Effector memory CD8-positive, alpha-beta T cell (primary cell): ENCODE data around the gene VTI1A.

Source experiments
- ATAC-seq: fragments of 150-1000 bp; cut with Tn5 transposase; replicated peaks from 2 replicates; pipeline ENCODE4 v1.10.0; 2021; ENCODE audit warnings: mild to moderate bottlenecking, moderate library complexity
- DNase-seq, 3 experiments: peaks; one replicate each; pipeline ENCODE4 v3.0.0; 2021
- H3K27ac Mint-ChIP-seq, 2 donors: one replicate each; pipeline ENCODE4 v1.8.0; 2022; ENCODE audit warnings: mild to moderate bottlenecking in 2 of 2, mixed read lengths in 2 of 2, moderate library complexity in 2 of 2
- H3K27me3 Mint-ChIP-seq, 2 donors: one replicate each; pipeline ENCODE4 v1.8.0; 2022; ENCODE audit warnings: mixed read lengths in 2 of 2
- H3K36me3 Mint-ChIP-seq: one replicate; pipeline ENCODE4 v1.8.0; 2022; ENCODE audit warnings: mild to moderate bottlenecking, moderate library complexity, mixed read lengths; ENCODE audit not compliant: insufficient read depth
- H3K4me1 Mint-ChIP-seq, 2 donors: one replicate each; pipeline ENCODE4 v1.8.0; 2022; ENCODE audit warnings: low read depth in 2 of 2, mixed read lengths in 2 of 2
- H3K4me3 Mint-ChIP-seq, 2 donors: one replicate each; pipeline ENCODE4 v1.8.0; 2022; ENCODE audit warnings: mild to moderate bottlenecking in 2 of 2, mixed read lengths in 2 of 2, moderate library complexity in 2 of 2
- H3K9me3 Mint-ChIP-seq, 2 donors: one replicate each; pipeline ENCODE4 v1.8.0; 2022; ENCODE audit warnings: mixed read lengths in 2 of 2

Gene VTI1A

GRCh38 chr10:112839928-112840654 lies 393.1 kb downstream of the VTI1A start:
- peaks cover 6% of the 10 kb centered on the region for H3K36me3 Mint-ChIP-seq
- no peak overlapping the region for H3K27ac Mint-ChIP-seq
- H3K4me1 Mint-ChIP-seq = peaks cover 0 to 2% of the 10 kb centered on the region in 2 donors
- no peaks in the 10 kb centered on the region for H3K27me3 Mint-ChIP-seq
- no peak for ATAC-seq
- DNase-seq = no peak
- H3K4me3 Mint-ChIP-seq = no peak overlapping the region
- H3K9me3 Mint-ChIP-seq = peaks cover 0 to 4% of the 10 kb centered on the region in 2 donors

GRCh38 chr10:112841549-112841948 lies 394.5 kb downstream of the VTI1A start:
- H3K4me3 Mint-ChIP-seq = no peak overlapping the region
- DNase-seq = no peak
- no peaks in the 10 kb centered on the region for H3K27me3 Mint-ChIP-seq
- no peak overlapping the region for H3K27ac Mint-ChIP-seq
- peaks cover 0 to 5% of the 10 kb centered on the region in 2 donors for H3K9me3 Mint-ChIP-seq
- no peak for ATAC-seq
- H3K36me3 Mint-ChIP-seq = peaks cover 9% of the 10 kb centered on the region
- peaks cover 0 to 2% of the 10 kb centered on the region in 2 donors for H3K4me1 Mint-ChIP-seq

- Mint-ChIP-seq H3K4me1 (peaks cover 0 to 2% of the 10 kb centered on the region in 2 donors), H3K27ac (no peak overlapping the region), H3K27me3 (no peaks in the 10 kb centered on the region), H3K36me3 (peaks cover 6% of the 10 kb centered on the region), H3K4me3 (no peak overlapping the region), H3K9me3 (peaks cover 10 to 12% of the 10 kb centered on the region in 2 donors)
- no peak for ATAC-seq
- DNase-seq = no peak
These were observed 395.9 kb downstream of the VTI1A start for GRCh38 chr10:112842832-112843360.

- Mint-ChIP-seq H3K9me3 (peaks cover 15 to 16% of the 10 kb centered on the region in 2 donors), H3K4me3 (no peak overlapping the region), H3K27me3 (no peaks in the 10 kb centered on the region), H3K27ac (no peak overlapping the region), H3K4me1 (peaks cover 0 to 2% of the 10 kb centered on the region in 2 donors), H3K36me3 (peaks cover 6% of the 10 kb centered on the region)
- ATAC-seq (no peak), DNase-seq (no peak)
These were observed 396.6 kb downstream of the VTI1A start for GRCh38 chr10:112843623-112844022.

- H3K27ac Mint-ChIP-seq = no peak overlapping the region
- no peak overlapping the region for H3K4me3 Mint-ChIP-seq
- peaks cover 0 to 2% of the 10 kb centered on the region in 2 donors for H3K4me1 Mint-ChIP-seq
- ATAC-seq = no peak
- no peak for DNase-seq
- no peaks in the 10 kb centered on the region for H3K27me3 Mint-ChIP-seq
- peaks cover 5% of the 10 kb centered on the region for H3K36me3 Mint-ChIP-seq
- peaks cover 15 to 16% of the 10 kb centered on the region in 2 donors for H3K9me3 Mint-ChIP-seq
These were observed 397.9 kb downstream of the VTI1A start for GRCh38 chr10:112844681-112845544.

GRCh38 chr10:112847778-112848177 lies 400.8 kb downstream of the VTI1A start:
- Mint-ChIP-seq H3K27me3 (no peaks in the 10 kb centered on the region), H3K4me3 (no peak overlapping the region), H3K36me3 (peaks cover 7% of the 10 kb centered on the region), H3K4me1 (peaks cover 0 to 2% of the 10 kb centered on the region in 2 donors), H3K9me3 (peaks cover 12 to 15% of the 10 kb centered on the region in 2 donors), H3K27ac (no peak overlapping the region)
- DNase-seq (no peak), ATAC-seq (no peak)

- DNase-seq = no peak
- peaks cover 7% of the 10 kb centered on the region for H3K36me3 Mint-ChIP-seq
These were observed 401.2 kb downstream of the VTI1A start for GRCh38 chr10:112848228-112848627.

GRCh38 chr10:112848868-112849430 lies 401.9 kb downstream of the VTI1A start:
- DNase-seq (no peak), ATAC-seq (no peak)
- Mint-ChIP-seq H3K27me3 (no peaks in the 10 kb centered on the region), H3K36me3 (peaks cover 7% of the 10 kb centered on the region), H3K4me1 (no peaks in the 10 kb centered on the region), H3K9me3 (peaks cover 12 to 15% of the 10 kb centered on the region in 2 donors), H3K4me3 (no peak overlapping the region), H3K27ac (no peak overlapping the region)

More at GRCh38 chr10:112848228-112848627, 401.2 kb downstream of the VTI1A start:
- Mint-ChIP-seq H3K9me3 (peaks cover 12 to 15% of the 10 kb centered on the region in 2 donors), H3K4me3 (no peak overlapping the region), H3K27ac (no peak overlapping the region), H3K27me3 (no peaks in the 10 kb centered on the region), H3K4me1 (no peaks in the 10 kb centered on the region)
- no peak for ATAC-seq

GRCh38 chr10:112849546-112849945 lies 402.5 kb downstream of the VTI1A start:
- Mint-ChIP-seq H3K27me3 (no peaks in the 10 kb centered on the region), H3K9me3 (peaks cover 12 to 15% of the 10 kb centered on the region in 2 donors), H3K36me3 (peaks cover 7% of the 10 kb centered on the region), H3K27ac (no peak overlapping the region), H3K4me1 (no peaks in the 10 kb centered on the region), H3K4me3 (no peak overlapping the region)
- ATAC-seq (no peak), DNase-seq (no peak)

- ATAC-seq = no peak
- Mint-ChIP-seq H3K27me3 (no peaks in the 10 kb centered on the region), H3K36me3 (peaks cover 7% of the 10 kb centered on the region), H3K27ac (no peak overlapping the region), H3K4me3 (no peak overlapping the region), H3K9me3 (peaks cover 11 to 15% of the 10 kb centered on the region in 2 donors), H3K4me1 (no peaks in the 10 kb centered on the region)
- DNase-seq = no peak
These were observed 404.2 kb downstream of the VTI1A start for GRCh38 chr10:112851181-112851580.

GRCh38 chr10:112851588-112852211 lies 404.7 kb downstream of the VTI1A start:
- H3K36me3 Mint-ChIP-seq = peaks cover 4% of the 10 kb centered on the region

GRCh38 chr10:112852306-112852705 lies 405.3 kb downstream of the VTI1A start:
- no peaks in the 10 kb centered on the region for H3K4me1 Mint-ChIP-seq
- H3K4me3 Mint-ChIP-seq = no peak overlapping the region
- no peak for ATAC-seq
- peaks cover 9 to 11% of the 10 kb centered on the region in 2 donors for H3K9me3 Mint-ChIP-seq
- H3K36me3 Mint-ChIP-seq = peaks cover 4% of the 10 kb centered on the region
- H3K27ac Mint-ChIP-seq = no peak overlapping the region
- no peaks in the 10 kb centered on the region for H3K27me3 Mint-ChIP-seq
- DNase-seq = no peak

More at GRCh38 chr10:112851588-112852211, 404.7 kb downstream of the VTI1A start:
- no peaks in the 10 kb centered on the region for H3K4me1 Mint-ChIP-seq
- peaks cover 11 to 15% of the 10 kb centered on the region in 2 donors for H3K9me3 Mint-ChIP-seq
- no peak for DNase-seq
- no peak overlapping the region for H3K4me3 Mint-ChIP-seq
- H3K27me3 Mint-ChIP-seq = no peaks in the 10 kb centered on the region
- H3K27ac Mint-ChIP-seq = no peak overlapping the region
- no peak for ATAC-seq

GRCh38 chr10:112855134-112855533 lies 408.1 kb downstream of the VTI1A start:
- Mint-ChIP-seq H3K4me1 (no peaks in the 10 kb centered on the region), H3K9me3 (no peaks in the 10 kb centered on the region), H3K27ac (no peak overlapping the region), H3K4me3 (no peak overlapping the region), H3K27me3 (peaks cover 0 to 6% of the 10 kb centered on the region in 2 donors), H3K36me3 (peaks cover 4% of the 10 kb centered on the region)
- ATAC-seq = no peak
- DNase-seq = no peak
